ENCODE data around the gene NEMF.
"Not testable (repeated sequence)": the region's sequence is repeated elsewhere in the genome, so short reads cannot be mapped to it uniquely, and the experiment has no call there.

The NEMF gene

DNA sequence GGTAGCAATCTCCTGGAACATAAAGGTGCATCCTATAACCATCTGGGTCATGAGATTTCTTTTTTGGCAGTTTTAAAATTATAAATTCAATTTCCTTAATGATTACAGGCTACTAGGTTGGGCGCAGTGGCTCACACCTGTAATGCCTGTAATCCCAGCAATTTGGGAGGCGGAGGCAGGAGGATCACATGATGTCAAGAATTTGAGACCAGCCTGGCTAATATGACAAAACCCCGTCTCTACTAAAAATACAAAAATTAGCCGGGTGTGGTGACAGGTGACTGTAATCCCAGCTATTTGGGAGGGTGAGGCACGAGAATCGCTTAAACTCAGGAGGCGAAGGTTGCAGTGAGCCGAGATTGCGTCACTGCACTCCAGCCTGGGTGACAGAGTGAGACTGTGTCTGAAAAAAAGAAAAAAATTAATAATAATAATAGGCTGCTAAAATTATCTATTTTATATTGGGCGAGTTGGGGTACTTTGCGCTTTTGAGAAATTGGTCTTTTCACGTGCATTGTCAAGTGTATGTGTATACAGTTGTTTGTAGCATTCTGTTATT, 23.1 kb upstream of the NEMF start:
- no peak for DNase-seq

DNA sequence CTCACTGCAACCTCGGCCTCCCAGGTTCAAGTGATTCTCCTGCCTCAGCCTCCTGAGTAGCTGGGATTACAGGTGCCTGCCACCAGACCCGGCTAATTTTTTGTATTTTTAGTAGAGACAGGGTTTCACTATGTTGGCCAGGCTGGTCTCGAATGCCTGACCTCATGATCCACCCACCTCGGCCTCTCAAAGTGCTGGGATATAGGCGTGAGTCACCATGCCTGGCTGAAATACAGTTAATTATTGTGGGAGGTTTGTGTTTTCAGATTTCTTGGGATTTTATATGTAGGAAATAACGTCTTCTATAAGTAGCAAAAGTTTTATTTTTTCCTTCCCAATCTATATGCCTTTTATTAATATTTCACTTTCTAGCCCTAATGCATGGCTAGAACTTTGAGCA, 21.0 kb upstream of the NEMF start:
- not testable (repeated sequence) for DNase-seq

DNA sequence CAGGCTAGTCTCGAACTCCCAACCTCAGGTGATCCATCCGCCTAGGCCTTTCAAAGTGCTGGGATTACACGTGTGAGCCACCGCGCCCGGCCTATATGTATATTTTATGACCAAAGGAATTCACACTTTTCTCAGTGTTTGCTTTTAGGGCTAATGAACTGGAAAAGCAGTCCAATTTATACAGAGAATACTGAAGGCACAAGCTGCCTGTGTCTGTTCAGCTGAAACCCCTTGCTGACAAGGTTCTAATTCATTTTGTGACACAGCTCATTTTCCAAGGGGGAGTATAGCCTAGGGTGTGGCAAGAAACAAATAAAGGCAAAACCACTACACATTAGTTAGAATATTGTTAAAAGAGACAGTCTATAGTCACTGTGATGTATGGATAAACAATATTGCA, 18.3 kb upstream of the NEMF start:
- DNase-seq: no peak

DNA sequence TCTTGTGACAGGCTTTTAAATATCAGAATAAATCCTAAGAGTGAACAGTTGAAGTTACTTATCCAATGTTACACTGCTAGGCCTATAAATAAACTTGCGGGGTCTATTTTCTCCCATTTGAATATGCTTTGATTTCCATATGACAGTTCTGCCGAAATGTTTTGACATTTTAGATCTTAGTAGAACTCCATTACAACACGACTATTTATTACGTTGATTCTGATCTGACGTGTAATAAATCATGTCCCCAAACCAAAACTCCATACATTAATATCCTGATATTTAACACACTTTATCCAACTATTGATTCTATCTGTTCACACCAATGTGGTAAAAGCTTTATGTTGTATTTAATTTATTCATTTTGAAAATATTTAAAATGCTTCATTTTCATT, 16.1 kb upstream of the NEMF start:
- no peak for DNase-seq

DNA sequence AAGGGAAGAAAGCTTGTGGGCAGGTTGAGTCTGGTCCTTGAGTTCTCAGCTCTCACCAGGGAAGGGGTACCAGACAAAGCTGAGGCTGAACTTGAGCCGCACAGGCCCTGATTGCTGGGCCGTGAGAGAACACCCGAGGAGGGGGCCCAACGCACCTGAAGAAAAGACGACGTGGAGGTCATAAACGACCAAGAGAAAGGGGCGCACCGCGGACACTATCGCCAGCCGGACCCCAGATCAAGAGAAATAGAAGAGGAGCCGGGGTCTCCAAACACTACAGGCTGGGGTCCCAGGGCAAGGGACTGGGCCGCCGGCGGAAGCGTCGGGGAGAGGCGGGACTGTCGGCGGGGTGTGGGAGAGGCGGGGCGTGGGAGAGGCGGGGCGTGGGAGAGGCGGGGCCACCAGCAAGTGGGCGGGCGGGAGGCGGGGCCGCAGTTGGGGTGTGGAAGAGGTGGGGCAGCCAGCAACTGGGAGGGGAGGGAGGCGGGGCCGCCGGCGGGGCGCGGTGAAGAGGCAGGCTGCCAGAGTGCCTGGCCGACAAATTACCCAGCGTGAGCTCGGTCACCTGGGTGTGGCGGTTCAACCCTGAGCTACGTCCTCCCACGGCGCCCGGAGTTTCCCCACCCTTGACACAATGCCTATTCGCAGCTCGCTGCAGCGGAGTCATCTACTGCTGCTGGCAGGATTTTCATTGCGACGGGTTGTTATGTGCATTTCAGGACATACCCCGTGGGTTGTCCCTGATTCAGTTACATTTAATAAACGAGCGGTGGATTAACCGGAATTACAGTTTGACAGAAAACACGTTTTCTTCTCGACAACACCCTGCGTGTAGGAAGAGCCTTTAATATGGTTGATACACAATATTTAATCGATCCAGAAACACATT, 15.5 kb upstream of the NEMF start:
- peak; percentile 88 for DNase-seq

DNA sequence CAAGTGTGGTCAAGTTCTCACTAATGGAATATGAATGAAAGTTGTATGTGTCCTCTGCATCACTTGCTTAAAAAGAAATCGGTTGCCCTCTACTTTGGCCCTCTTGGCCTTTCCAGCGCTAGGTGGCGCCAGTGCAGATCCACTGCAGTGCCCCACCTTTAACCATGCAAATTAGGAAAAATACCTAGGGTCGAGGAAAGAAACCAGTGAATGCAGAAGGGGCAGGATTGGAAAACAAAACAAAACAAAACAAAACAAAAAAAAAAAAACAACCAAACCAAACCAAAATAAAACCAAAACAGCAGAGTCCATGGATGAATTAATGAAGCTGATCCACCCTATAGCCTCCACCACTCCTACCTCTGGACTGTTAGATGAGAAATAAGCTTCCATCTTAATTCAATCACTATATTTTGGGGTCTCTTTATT, 12.9 kb upstream of the NEMF start:
- peak; percentile 62 for DNase-seq

DNA sequence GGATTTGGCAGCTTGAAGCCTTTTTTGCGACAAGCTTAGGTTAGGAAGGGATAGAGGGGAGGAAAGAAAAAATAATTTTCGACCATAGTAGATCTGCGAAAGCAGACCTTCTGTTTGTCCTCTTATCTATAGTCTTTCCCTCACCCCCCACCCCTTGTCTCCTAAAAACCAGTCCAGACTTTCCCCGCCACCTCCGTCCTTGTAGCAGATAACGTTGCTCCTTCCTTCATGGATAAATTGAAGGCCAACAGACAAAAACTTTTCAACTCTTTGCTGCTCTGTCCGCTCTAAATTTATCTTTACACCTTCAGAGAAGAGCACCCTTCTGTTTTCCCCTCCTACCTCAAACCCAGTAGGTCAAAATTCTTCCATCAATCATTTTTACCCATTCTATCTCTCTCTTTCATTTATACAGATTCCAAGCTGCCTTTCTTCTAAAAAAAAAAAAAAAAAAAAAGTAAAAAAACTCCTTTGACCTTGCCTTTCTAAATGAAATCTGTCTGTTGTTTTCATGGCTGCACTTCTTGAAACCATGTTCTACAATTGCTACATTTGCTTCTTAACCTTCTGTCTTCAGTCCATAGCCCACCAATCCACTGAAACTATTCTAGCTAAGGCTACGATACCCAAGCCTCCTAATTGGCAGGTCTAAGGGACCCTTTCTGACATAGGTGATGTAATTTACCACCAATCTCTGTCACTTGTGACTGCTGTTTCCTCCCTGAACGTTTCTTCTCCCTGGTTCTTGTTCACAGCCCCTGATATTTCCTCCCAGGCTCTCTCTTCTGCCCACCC, 11.1 kb upstream of the NEMF start:
- no peak for DNase-seq

DNA sequence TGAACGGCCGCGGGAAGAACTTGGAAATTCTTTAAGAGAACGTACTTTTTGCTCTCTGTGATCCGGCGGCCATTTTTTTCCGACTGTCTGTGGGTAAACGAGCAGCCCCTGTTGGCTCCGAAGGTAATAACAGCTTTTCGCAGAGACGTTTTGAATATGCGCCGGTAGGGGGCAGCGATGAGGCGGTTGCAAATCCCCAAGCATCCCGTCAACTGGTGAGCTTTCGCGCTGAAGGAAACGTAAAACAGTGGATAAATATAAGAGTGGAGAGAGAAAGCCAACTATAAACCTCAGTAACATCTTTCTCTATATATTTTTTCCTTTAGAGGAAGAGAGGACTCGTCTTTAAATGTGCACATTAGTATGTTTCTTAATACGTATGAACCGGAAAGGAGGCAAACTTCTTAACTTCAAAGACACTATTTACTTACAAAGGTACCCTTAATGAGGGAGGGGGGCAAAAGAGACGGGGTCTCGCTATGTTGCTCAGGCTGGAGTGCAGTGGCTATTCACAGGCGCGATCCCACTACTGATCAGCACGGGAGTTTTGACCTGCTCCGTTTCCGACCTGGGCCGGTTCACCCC, 9.6 kb upstream of the NEMF start:
- DNase-seq: peak; percentile 85

DNA sequence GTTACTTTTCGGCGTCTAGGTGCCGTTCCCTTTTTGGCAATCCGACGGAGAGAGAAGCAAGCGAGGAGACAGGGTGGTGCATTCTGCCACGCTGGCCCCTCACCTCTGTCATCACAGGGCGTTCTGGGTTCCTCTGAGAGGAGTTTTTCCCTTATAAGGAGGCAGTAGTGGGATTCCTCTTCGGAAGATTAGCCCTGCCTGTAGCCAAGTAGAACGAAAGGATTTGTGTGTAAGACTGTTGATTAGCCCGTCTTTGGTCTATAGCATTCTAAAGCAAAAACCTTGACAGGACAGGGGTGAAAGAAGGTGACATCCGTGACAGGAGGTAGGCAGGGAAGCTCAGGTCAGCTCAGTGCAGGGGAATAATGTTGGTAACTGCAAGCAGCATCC, 9.1 kb upstream of the NEMF start:
- peak; percentile 30 for DNase-seq

DNA sequence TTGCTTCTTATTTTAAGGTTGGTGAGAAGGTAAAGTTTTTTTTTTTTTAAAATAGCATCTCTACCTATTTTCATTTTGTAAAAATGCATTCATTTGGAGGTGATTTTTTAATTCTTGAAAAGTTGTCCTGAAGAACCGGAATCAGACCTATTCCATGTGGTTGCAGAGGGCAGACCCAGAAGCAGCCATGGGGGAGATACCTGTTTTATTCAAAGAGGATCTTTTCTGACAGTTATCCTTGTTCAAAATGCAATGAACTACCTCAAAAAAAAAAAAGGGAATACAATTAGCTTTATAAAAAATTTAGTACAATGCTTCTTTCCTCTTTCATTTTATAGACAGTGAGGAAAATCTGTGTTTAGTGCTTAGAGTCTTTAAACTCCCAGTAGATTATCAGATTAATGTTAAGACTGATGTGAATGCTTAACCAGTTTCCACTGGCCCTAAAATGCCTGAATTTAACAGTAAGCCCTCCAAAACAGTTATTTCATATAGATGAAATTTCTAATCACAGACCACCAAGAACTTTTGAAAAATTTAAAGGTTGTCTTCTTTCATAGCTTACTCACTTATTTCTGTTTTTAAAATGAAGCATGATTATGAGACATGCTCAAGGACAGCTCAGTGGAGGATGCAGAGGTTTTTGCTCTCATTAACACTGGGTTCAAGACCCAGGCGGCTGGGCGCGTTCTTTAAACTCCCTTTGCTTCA, 8.6 kb upstream of the NEMF start:
- DNase-seq: no peak

DNA sequence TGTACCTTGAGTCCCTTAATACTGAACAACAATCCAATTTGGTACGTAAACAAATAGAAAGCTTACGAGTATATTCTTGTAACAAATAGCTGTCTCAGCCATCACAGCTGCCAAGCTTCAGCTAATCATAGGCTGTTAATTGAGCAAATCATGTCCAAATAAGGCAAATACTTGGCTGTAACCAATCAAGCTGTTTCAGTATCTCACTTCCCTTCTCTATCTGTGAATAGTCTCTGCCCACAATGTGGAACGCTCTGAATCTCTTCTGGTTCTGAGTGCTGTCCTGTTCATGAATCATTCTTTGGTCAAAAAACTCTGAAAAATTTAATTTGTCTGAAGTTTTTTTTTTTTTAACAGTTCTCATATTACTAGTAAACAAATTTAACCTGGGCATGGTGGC, 5.8 kb upstream of the NEMF start:
- DNase-seq: no peak

DNA sequence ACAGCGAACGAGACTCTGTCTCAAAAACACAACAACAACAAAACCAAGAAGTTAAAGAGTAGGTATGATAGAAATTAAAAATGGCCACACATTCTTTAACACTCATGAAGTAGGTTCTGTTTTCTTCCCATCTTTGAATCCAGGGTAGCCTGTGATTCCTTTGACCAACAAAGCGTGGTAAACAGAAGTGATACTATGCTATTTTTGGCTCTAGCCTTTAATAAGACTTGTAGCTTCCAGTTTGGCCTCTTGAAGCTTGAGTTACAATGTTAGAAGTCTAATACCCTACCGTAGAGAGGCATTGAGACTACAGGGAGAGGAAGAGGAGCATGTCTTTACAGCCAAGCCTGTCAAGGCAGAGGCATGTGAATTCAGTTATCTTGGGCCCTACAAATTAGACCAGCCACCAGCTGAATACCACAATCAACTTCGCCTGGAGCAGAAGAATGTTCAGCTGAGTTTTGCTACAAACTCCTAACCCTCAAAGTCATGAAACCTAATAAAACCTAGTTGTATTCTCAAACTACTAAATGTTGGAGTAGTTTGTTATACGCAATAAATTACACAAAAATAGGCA, 4.9 kb upstream of the NEMF start:
- no peak for DNase-seq

DNA sequence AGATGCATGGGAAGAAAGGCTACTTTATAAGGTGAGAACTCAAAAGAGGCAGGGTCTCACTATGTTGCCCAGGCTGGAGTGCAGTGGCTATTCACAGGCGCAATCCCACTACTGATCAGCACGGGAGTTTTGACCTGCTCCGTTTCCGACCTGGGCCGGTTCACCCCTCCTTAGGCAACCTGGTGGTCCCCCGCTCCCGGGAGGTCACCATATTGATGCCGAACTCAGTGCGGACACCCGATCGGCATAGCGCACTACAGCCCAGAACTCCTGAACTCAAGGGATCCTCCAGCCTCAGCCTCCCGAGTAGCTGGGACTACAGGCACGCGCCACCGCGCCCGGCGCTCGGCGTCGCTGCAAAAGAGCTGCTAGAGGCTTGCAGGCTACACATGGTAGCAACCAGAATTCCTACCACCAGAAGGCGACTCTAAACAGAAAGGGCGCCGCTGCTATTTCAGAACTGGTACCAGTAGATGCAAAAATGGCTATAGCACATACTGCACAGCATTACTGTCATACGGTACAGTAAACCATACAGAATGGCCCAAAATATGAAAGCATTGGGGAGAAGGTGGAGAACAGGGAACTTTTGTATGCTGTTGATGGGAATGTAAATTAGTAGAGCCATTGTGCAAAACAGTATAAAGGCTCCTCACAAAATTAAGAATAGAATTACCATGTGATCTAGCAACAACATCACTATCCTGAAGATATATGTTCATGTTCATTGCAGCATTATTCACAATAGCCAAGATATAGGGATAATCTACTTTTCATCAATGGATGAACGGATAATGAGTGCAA, 1.2 kb upstream of the NEMF start:
- DNase-seq: peak; percentile 39

DNA sequence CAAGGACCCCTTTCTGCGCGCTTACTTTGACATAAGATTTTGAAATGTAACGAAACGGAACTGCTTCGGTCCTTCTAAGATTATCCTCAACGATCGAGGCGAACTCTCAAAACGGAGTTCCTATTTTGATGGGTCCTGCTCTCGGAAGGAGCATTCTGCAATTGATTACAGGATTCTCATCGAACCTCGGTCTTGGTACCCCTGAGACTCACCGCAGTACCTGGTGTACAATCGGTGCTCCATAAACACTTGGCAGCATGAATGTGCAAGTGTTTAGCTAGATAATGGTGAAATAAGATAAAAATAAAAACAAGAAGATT, 530 bp upstream of the NEMF start:
- no peak for DNase-seq

DNA sequence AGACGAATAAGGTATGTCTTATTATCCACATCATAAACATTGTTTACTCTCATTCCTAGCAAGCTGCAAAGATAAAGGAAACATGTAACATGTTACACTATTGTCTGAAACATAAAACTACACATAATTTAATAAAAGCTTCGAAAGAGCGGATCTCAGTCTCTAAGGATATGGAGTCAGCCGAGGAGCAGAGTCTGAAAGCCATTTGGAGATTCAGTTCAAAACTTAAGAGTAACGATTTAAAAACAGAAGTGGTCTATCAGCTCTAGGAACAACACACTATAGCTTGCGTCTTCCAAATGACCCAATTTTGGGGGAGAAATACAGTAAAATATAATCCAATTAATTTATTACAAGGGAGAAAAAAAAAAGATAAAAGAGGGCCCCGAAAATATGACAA, 775 bp downstream of the NEMF start:
- DNase-seq: no peak

DNA sequence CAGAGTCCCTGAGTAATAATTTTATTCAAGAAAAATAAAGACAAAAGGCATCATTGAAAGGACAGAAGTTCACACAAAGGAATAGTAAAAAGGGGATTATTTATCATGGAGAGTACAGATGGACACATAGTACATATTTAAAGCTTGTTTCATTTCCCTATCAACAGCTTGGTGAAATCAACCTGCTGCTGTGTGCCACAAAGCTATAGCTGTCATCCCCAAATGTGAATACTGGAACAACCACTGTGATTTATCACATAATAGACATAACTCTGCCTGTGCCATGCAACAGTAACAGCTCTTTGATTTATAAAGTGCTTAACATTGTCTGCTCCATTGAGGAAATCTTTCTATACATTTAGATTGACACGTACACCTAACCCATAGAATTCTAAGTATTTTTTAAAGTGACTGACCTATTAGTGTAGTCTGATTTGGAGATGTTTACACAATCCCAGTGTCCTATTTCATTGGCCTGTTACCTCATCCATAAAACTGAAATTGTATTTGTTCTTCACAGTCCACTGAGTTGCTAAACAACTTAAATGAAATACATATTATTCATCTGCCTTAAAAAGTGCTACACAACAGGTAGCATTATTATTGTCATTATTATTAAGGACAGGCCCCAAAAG, 3.3 kb downstream of the NEMF start:
- peak; percentile 16 for DNase-seq

DNA sequence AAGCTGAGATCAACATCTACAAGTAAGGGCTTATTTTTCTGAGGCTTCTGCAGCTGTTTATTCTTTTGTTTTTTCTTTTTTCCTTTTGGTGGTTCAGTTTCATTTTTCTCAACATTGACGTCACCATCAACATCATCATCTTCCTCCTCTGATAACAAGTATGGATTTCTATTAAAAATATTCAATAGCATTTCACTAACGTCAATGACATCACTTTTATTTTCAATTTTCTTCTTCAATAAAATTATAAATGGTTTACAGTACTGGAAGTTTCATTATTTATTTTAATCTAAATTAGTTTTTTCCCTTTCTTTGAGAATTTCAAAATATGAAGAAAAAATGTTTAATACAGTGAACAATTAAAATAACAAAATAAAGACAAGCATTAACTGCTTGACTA, 23.9 kb downstream of the NEMF start:
- no peak for DNase-seq

DNA sequence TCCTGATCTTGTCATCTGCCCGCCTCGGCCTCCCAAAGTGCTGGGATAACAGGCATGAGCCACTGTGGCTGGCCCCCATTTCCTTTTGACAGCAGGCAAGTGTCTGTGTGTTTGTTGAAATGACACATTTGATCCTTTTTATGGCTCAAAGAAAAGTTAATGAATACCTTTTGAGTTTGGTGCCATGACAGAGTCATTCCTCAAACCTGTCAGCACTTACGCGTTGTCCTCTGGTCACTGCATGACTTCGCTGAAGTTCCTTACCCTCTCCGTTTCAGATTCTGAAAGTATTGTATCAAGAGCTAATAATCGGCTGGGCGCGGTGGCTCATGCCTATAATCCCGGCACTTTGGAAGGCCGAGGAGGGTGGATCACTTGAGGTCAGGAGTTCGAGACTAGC, 32.4 kb downstream of the NEMF start:
- no peak for DNase-seq

DNA sequence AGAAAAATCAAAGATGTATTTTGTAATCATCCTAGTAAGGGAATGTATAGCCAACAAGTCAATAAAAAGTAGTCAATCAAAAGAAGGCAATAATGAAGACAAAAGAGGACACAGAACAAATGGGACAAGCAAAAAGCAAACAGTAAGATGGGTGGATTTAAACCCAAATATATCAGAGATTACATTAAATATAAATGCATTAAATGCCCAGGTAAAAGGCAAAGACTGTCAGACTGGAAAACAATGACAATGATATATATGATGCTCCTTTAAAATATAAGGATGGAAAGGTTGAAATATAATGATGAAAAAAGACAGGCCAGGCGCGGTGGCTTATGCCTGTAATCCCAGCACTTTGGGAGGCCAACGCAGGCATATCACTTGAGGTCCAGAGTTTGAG, 35.7 kb downstream of the NEMF start:
- no peak for DNase-seq

DNA sequence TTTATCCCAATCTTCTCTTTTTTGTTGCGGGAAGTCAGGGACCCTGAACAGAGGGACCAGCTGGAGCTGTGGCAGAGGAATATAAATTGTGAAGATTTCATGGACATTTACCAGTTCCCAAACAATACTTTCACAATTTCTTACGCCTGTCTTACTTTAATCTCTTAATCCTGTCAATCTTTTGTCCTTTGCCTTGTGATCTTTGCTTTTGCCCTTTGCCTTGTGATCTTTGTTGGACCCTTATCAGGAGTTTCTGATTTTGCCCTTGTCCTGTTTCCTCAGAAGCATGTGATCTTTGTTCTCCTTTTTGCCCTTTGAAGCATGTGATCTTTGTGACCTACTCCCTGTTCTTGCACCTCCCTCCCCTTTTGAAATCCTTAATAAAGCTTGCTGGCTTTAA, 36.5 kb downstream of the NEMF start:
- not testable (repeated sequence) for DNase-seq

DNA sequence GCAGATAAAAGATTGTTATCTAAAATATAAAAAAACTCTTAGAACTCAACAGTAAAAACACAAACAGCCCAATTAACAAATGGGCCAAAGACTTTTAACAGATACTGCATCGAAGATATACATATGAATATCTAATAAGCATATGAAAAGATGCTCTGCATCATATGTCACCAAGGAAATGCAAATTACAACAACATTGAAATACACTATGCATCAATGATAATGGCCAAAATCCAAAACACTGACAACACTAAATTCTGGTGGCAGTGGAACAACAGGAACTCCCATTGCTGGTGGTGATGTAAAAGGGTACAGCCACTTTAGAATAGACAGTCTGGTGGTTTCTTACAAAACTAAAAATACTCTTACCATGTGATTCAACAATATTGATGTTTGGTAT, 43.8 kb downstream of the NEMF start:
- no peak for DNase-seq

Measured in NCI-H748 treated with DMSO at 0.1 percent for 48 hours (cell line).